A673 (cell line): ENCODE measurements around the gene HS6ST2. TPM values are rescaled to one million over a fixed set of nuclear protein-coding genes. Genes with fewer than 3 reads are reported as not detected.

Experiments used
- BruUV-seq: library from RNA; stranded (reverse); fragments of 400-500 nt; replicated peaks from 2 replicates; lab custom pipeline; 2021; lab: Mats Ljungman, UMichigan
- CTCF ChIA-PET: fragments of 300-600 bp; sonication (Branson Sonifier 250); formaldehyde crosslinking; loops from one replicate; lab custom pipeline; 2022; ENCODE audit warnings: antibody characterized with exemption; lab: Charles Lee
- POLR2A ChIA-PET: fragments of 300-600 bp; sonication (Branson Sonifier 250); formaldehyde crosslinking; loops from one replicate; lab custom pipeline; 2022; ENCODE audit warnings: antibody characterized with exemption; ENCODE audit not compliant: low non-redundant PET; lab: Charles Lee
- DNase-seq: peaks from one replicate; pipeline ENCODE4 v3.0.0-alpha.2; 2015; ENCODE audit warnings: low spot score
- H3K27ac ChIP-seq: fragments of 200-600 bp; sonication (generic); 2 replicates; pipeline ENCODE4 v1.5.1; 2016; ENCODE audit warnings: mixed run types, low read depth, mild to moderate bottlenecking, mixed read lengths, antibody characterized with exemption, low read length; ENCODE audit not compliant: poor library complexity, severe bottlenecking
- H3K27me3 ChIP-seq: fragments of 200-600 bp; sonication (generic); replicated peaks from 2 replicates; pipeline ENCODE4 v1.6.1; 2017; ENCODE audit warnings: mixed run types, low read depth, mild to moderate bottlenecking, mixed read lengths, antibody characterized with exemption, low read length; ENCODE audit not compliant: insufficient read depth, poor library complexity
- H3K36me3 ChIP-seq: fragments of 200-600 bp; sonication (generic); 2 replicates; pipeline ENCODE4 v1.6.1; 2016; ENCODE audit warnings: mixed run types, mild to moderate bottlenecking, mixed read lengths, antibody characterized with exemption, low read length; ENCODE audit not compliant: insufficient read depth, poor library complexity, severe bottlenecking
- H3K4me1 ChIP-seq: fragments of 200-600 bp; sonication (generic); 2 replicates; pipeline ENCODE4 v1.6.1; 2017; ENCODE audit warnings: mixed run types, mild to moderate bottlenecking, mixed read lengths, antibody characterized with exemption, low read length; ENCODE audit not compliant: insufficient read depth, poor library complexity, severe bottlenecking
- H3K4me3 ChIP-seq: fragments of 200-600 bp; sonication (generic); 2 replicates; pipeline ENCODE4 v1.5.1; 2016; ENCODE audit warnings: low read depth, mixed run types, mild to moderate bottlenecking, mixed read lengths, low read length; ENCODE audit not compliant: poor library complexity, severe bottlenecking
- H3K9me3 ChIP-seq: fragments of 200-600 bp; sonication (generic); 2 replicates; pipeline ENCODE4 v1.6.1; 2016; ENCODE audit warnings: mixed run types, low read depth, mild to moderate bottlenecking, mixed read lengths, antibody characterized with exemption, low read length; ENCODE audit not compliant: poor library complexity, severe bottlenecking
- CTCF ChIP-seq: fragments of 300-800, 200-600 bp; sonication (generic); conservative IDR thresholded peaks from 2 replicates; pipeline ENCODE4 v1.5.1; 2017; ENCODE audit warnings: low read depth, mild to moderate bottlenecking, antibody characterized with exemption, low read length, moderate library complexity, mixed read lengths
- EZH2 ChIP-seq: fragments of 200-600 bp; sonication (generic); IDR thresholded peaks from 2 replicates; pipeline ENCODE4 v1.6.1; 2017; ENCODE audit warnings: borderline replicate concordance, low read depth, mild to moderate bottlenecking, mixed read lengths, antibody characterized with exemption, low read length; ENCODE audit not compliant: poor library complexity, severe bottlenecking
- intact Hi-C: fragments of 100-400 bp; cut with micrococcal nuclease; formaldehyde crosslinking; loops from one replicate; pipeline ENCODE4 v1.10.0; 2022; ENCODE audit not compliant: unreplicated experiment
- total RNA-seq: library from RNA; stranded (reverse); gene quantifications from 2 replicates; pipeline ENCODE4 v1.2.3, GENCODE V29; 2021

Gene HS6ST2
- total RNA-seq, 1 experiment from 2014 or later = 6.9 TPM

GRCh38 chrX:132750331-132751062 lies 207.9 kb downstream of the HS6ST2 start:
- Histone ChIP-seq H3K36me3 (no peaks in the 10 kb centered on the region), H3K27me3 (no peaks in the 10 kb centered on the region), H3K4me1 (no peaks in the 10 kb centered on the region), H3K27ac (no peak overlapping the region), H3K9me3 (no peaks in the 10 kb centered on the region), H3K4me3 (no peak overlapping the region)
- TF ChIP-seq CTCF (no peak), EZH2 (no peak)
- POLR2A ChIA-PET = no interaction called here
- intact Hi-C loops = no loop called here
- DNase-seq = no peak
- CTCF ChIA-PET = interaction anchor here (0.8 kb wide), 1 partner anchor 10 kb away, joined by 3 read pairs; no protein-coding TSS in a partner anchor
- no TSS peak for BruUV-seq

GRCh38 chrX:132749406-132749805 lies 209.0 kb downstream of the HS6ST2 start:
- no peaks in the 10 kb centered on the region for H3K36me3 ChIP-seq
- ChIA-PET POLR2A (no interaction called here), CTCF (no interaction called here)
- H3K9me3 ChIP-seq = no peaks in the 10 kb centered on the region
- H3K27ac ChIP-seq = no peak overlapping the region
- no peak for TF ChIP-seq CTCF
- no peak for TF ChIP-seq EZH2
- no peak for DNase-seq
- no peak overlapping the region for H3K4me3 ChIP-seq
- no peaks in the 10 kb centered on the region for H3K4me1 ChIP-seq
- no TSS peak for BruUV-seq
- intact Hi-C loops = loop anchor here (10.0 kb wide), 1 partner anchor 225 kb away; no protein-coding TSS in a partner anchor
- H3K27me3 ChIP-seq = no peaks in the 10 kb centered on the region

- no peaks in the 10 kb centered on the region for H3K27me3 ChIP-seq
- POLR2A ChIA-PET = no interaction called here
- TF ChIP-seq EZH2 (no peak), CTCF (no peak)
- intact Hi-C loops = loop anchor here (10.0 kb wide), 1 partner anchor 226 kb away; no protein-coding TSS in a partner anchor
- no peak overlapping the region for H3K4me3 ChIP-seq
- H3K9me3 ChIP-seq = no peaks in the 10 kb centered on the region
- no peak for DNase-seq
- CTCF ChIA-PET = no interaction called here
- H3K36me3 ChIP-seq = no peaks in the 10 kb centered on the region
- no TSS peak for BruUV-seq
- H3K4me1 ChIP-seq = no peaks in the 10 kb centered on the region
- H3K27ac ChIP-seq = no peak overlapping the region
Observed at GRCh38 chrX:132748909-132749308, 209.5 kb downstream of the HS6ST2 start.
